Renal cortical epithelial cell (primary cell): ENCODE results near the gene CTNNA2. TPM values are rescaled to one million over a fixed set of nuclear protein-coding genes. Genes with fewer than 3 reads are reported as not detected.

Experiments used
- DNase-seq: peaks from one replicate; pipeline ENCODE4 v3.0.0-alpha.2; 2011; ENCODE audit warnings: low read depth
- total RNA-seq: library from RNA; depleted of rRNA; stranded (reverse); fragments of >200 nt; gene quantifications from 2 replicates; pipeline ENCODE4 v1.2.3, GENCODE V29; 2014

The CTNNA2 gene
- total RNA-seq, 1 donor from 2014 or later = 0.35 TPM

DNA sequence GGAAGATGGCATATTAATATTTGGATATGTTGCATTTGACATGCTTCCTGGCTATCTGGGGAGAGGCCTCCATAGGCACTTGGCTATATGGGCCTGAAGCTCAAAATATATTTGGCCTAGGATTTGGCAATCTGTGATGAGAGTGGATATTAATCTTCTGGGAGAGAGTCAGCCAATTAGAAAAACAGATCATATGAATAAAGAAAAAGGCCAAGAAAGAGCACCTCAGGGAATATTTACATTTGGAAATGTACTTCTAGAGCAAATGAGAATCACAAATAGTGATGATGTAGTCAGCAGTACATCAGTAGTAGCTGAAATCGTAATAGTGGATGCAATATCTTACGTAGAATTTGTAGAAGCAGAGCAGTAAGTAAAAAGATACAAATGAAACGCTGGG, 277.0 kb downstream of the CTNNA2 start:
- no peak for DNase-seq

DNA sequence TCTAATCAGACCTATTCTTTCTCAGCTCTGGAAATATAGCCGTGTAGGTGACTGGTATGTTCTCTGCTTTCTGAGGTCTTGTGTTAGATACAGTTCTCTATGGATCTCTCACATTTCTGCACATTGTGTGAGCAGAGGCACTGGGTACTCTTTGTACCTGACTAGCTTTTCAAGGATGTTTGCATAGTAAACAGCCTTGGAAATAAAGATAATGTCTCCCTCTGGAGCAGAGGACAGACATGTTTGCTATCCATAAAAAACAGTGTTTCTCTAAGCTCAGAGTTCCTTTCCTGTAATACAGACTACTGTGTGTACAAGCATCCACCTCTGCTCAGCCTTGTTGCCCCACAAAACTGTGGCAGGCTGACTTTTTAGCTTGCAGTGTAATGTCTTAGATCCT, 279.2 kb downstream of the CTNNA2 start:
- DNase-seq = no peak

DNA sequence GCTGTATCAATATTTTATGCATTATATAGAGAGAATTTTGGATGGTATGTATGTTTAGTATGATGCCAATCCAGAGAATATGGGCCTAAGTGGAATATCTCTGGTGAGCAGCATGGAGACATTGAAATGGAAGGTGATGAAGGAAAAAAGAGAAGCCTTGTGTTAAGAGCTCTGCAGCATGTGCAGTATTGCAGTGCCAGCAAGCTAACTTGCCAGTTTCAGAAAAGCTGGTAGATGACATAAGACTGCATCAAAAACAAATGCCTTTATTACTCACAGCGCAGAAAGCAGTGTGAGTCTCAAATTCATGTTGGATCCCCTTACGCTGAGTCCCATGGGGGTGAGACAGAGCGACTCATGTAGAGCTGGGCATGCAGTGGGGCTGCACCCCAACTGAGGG, 280.2 kb downstream of the CTNNA2 start:
- no peak for DNase-seq

DNA sequence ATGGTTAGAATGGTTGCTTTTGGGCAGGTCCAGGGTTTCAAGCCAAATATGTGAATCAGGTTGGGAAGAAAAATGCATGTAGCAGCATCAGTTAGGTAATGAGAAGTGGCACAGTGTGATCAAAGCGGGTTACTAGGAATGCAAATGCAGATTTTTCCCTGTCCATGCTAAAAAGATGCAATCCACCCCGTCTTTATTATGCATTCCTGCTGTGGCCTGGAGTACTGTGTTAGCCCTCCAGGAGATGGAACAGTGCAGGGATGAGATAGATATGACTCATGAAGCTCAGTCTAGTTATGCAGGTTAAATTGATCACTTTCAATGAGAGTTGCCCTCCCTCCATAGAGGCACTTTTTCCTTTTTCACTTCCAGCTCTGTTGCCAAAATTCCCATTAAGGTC, 283.8 kb downstream of the CTNNA2 start:
- no peak for DNase-seq

DNA sequence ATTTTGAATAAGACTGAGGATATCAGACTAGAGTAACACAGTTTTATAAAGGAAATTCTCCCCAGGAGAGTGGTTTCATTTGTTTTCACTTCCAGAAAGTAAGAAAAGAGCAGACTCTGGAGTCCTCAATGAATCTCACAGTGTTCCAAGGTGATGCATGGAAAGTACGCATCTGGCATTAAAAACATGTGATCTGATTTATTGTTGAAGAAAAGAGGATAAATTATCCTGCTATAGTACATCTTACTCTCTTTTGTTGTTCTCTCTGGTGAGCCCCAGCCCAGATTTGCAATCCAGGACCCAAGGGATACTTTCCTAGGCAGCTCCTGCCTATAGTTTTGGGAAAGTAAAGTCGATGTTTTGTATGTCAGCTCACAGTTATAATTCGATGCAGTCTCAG, 285.9 kb downstream of the CTNNA2 start:
- DNase-seq = no peak

DNA sequence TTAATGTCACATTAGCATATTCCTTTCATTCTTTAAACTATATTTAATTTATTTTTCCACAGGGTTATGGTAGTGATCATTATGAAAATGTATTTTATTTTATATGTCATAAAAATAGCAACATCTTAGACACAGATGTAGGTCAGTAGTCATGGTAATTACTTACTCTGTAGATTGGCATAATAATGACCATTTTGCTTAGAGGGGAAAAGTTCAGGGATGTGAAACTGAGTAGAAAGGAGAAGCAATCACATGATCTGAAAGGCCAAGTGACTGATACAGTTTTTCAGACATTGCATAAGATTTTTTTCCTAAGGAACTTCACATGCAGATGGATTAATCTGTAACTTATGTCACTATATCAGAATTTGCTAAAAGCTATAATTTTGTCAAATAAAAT, 286.9 kb downstream of the CTNNA2 start:
- DNase-seq = no peak

DNA sequence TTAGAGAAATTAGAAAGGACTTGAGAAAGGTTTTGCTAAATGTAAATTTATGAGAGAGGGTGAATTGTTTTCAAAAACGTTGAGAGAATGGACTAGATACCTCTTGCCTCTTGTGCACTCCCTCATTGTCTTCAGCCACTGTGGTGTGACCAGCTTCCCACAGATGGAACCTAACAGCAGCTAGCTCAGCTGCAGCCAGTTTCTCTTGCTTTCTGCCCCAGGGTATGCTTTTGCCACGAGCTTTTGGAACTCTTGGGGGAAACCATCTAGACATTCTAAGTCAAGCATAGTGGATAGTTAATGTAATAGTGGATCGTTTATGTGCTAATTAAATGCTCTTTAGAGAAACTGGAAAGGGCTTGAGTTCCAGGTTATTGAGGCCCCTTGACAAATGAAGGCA, 288.2 kb downstream of the CTNNA2 start:
- no peak for DNase-seq

DNA sequence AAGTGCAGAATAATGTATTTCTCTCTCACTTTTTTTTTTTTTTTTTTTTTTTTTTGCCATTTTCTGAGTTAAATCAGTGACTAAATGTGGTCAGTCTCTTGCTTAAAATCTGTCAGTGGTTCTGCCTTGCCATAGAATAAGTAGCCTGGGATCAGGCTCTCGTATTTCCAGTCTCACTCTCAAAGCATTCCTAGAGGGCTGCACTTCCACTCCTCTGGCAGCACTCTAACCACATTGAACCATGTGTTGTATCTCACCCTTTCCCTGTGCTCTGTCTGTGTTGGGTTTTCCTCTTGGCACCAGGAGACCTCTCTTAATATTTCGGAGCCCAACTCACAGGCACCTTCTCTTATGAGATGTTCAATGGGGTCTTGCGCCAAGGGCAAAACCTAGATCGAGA, 304.4 kb downstream of the CTNNA2 start:
- DNase-seq = no peak

DNA sequence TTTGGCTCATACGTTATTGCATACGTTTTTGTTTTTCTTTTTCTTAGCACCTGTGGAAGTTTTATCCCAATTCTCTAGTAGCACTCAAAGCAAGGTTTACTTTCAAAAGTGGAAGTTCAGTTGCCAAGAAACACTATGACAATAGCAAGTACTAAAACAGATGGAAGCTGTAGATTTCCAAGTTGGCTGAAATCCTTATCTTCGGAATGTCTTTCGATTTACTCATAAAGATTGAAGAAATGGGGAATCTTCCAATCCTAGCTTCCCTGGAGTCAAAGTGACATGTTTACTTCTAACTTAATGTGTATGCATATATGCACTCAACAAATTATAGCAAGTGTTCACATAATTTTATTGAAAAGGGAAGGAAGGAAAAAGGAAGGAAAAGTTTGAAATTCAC, 307.4 kb downstream of the CTNNA2 start:
- no peak for DNase-seq

DNA sequence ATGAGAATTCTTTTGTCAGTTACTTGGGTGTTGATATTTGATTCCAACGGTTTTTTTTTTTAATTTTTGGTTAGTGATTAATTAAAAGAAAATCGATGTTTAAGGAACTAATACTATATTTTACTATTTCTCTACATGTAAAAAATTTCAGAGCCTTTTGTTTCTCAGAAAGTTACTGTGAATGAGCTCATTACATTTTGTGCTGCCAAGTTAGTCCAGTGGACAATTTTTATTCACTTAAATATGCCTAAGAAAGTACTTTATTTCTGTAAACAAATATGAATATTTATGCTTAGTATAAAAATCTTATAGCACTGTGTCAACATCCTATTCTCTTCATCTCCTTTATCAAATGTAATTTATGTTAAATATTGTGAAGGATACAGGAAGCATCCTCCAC, 309.3 kb downstream of the CTNNA2 start:
- no peak for DNase-seq

DNA sequence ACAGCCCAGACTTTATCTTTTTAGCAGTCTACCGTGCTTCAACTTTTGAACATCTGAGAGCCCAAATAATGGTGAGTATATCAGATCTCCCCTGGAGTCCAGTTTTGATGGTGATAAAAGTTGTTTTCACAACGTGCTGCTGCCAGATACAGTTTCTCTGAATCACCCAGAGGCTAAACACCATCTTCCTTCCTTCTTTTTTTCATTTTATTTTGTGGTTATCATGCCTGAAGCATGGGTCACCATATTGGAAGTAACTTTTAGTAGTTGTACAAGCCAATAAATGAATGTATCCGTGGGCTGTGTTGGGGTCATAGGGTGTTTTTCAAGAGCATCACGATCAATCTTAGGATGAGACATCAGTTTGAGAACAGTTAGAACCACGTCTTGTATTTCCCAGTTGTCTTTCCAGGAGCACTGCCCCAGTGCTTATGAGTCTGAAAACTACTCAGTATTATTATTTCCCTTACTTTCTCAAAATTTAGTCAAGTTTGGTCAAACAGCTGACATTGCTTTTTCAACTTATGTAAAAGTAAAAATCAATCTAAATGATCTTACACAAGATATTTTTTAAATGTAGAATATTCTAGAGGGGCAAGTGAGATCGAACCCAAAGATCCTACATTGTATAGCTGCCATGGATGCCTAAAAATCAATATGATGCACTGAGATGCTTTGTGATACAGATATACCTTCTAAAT, 311.4 kb downstream of the CTNNA2 start:
- no peak for DNase-seq

DNA sequence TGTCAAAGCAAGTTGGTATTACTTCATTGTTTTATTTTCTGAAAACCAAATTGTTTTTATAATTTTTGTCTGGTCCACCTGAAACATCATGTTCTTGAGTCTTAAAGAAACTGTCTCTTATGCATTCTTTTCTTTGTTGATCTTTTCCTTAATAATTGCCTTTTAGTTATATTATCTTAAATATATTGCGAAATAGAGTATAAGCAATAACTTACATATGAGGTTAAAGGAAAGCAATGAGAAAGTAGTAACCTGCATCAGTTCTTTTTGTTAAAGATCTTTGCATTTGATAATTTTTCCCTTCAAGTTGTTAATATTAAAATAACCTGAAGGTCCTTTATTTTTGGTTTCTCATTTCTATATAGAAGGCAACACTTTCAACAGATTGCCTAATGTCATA, 315.0 kb downstream of the CTNNA2 start:
- no peak for DNase-seq

DNA sequence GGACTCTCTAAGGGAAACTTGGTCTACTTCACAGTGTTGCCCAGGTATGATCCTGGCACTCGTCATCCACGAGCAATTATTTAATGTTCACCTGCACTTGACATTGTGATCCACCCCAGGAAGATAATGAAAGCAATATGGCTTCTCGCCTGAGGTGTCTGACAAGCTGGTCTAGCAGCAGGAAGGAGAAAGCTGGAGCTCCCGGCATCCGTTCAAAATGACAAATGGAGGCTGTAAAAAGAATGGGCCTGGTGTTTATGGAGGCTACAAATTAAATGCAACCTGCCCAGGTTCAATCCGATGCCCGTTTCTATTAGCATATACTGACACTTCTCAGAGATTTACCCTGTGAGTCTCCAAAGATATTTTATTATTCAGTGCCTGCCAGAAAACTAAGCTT, 317.6 kb downstream of the CTNNA2 start:
- no peak for DNase-seq

DNA sequence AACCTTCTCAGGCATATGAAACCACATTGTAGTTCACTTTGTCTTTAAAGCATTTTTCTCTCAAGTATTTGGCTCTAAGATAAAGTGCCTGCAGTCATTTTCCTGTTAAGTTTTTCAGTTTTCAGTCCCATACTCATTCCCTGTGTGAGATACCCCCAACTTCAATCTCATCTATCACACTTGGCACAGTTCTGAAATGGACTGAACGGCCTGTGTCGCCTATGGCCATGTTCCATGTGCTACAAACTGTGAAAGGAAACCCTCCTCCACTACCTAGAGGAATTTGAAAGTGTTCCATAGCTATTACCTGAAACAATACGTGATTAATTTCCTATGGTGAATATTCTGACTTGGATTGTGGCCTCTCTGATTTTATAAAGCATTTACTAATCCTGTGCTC, 319.1 kb downstream of the CTNNA2 start:
- DNase-seq = no peak

DNA sequence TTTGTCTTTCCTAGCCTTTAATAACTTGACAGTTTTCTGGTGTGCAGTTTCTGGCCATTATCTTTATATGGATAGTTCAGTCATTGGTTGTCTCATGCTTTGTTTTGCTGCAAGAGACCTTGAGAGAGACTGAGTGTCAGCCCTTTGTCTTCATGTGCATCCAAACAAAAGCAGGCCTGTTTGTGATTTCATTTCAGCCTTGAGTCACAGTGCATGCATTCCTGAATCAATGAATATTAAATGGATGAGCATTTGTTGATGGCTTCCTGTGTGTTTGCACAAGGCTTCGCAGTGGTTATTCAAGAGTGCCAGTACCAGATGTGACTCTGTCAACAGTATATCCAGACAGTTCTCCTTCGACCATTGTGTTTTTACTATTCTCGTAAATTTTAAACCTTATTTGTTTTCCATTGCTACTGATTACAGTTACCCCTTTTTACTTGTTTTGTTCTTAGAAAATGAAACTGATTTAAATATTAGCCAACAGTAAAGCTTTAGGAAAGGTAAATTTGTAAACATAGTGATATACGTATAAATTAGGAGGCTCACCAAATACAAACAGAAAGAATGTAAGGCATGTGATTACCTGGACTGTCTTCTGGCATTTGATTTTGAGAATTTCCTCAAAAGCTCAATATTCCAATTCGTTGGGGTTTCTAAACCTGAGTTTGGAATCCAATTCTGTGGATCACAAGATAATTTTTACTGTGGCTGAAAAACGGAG, 319.8 kb downstream of the CTNNA2 start:
- no peak for DNase-seq

DNA sequence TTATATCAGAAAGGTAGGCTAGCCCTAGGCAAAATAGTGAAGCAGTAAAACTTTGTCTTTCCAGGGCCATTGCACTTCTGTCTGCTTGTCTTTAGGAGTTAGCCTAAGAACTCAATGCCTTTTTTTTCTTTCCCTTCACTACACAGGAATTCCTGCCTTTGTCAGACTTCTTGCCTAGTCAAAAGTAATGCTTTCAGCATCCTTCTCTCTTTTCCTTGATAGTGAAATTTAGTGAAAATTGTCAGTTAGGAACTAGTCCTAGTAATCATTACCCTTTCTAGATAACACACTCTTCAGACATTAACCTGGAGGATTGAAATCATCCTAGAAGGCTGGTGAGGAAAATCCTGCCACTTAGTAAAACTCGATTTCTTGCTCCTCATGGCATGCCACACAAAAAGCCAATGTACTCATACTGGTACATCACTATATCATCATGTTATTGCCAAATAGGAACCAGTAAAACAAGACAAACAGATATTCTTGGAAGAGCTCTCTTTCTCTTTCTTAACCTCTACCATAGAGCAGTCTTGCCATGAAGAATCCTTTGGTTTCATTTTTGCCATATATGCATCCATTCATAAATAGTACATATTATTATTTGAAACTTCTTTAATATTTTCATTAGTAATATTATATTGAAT, 320.5 kb downstream of the CTNNA2 start:
- no peak for DNase-seq

DNA sequence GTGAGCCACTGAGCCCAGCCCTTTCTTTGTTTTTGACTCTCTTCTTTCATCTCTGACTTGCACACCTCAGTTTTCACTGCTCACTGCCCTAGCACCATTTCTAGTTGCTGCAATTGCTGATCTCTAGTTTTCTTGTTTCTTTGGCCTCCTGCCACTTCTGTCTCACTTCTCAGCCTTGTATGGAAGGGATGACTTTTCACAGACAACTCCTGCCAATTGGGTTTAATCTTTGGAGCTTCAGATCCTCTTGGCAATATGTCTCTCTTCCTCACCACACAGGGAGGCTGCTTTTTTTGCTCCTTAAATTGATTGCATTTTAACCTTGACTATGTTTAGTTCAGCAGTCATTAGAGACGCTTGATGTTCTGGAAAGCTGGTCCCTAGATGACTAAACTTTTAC, 323.1 kb downstream of the CTNNA2 start:
- no peak for DNase-seq

DNA sequence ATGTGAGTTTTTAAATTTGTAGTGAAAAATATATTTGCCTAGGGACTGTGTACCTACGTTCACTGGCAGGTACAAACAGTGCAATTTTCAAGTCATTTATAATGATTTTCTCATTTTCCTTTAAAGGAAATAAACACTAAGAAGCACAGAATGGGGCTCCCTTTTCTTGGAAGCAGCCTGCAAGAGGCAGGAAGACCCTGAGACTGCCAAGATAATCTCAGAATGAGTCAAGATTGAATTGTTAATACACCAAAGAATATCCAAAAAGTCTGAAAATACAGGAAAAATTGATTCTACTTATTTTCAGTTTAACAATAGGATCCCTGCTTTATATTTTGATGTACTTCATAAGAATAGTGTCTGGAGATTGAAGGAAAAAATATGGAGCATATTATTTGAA, 331.2 kb downstream of the CTNNA2 start:
- DNase-seq = no peak

DNA sequence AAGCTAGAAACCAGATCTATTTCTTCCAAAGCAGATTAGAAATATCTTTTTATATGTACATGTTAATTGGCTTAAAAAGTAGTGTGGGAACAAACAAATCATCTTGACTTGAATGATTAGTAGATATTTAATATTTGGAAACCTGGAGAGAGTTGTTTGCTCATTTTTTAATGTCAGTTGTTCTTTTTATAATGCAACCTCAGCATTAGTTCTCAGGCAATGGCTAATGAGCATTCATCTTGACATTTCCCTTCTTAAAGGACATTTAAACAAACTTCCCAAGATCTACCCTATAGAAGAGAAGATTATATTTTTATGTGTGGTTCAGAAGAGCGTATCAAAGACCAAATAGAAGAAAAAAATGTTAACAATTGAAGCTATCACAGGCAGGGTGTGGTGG, 334.0 kb downstream of the CTNNA2 start:
- no peak for DNase-seq

DNA sequence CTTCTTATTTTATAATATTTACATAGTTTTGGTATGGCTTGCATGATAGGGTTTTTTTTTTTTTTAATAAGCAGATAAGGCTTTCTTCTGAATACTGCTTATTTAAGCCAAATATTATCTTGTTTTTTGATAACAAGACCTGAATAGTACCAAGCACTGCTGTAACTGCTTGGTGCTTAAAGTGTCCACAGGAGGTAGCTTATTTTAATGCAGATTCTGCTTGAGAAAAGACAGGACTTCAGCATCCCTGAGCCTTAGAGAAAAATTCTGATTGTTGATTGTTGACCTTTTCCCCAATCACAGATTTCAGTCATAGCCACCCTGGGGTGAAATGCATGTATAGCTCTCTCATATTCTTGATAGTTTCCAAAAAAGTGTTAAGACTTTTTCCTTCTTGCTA, 336.4 kb downstream of the CTNNA2 start:
- DNase-seq = no peak

DNA sequence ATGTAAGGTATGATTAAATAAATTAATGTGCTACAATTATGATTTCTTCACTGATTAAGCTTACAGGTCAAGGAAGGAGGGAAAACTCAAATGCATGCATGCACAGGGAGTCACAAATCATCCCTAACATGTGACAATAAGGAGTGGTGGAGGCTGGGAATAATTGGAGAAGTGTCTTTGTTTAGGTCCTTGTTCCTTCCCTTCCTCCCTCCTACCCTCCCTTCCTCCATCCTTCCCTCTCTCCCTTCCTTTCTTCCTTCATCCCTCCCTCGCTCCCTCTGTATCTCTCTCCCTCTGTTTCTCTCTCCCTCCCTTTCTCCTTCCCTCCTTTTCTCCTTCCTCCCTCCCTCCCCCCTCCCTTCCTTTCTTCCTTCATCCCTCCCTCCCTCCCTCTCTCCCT, 337.1 kb downstream of the CTNNA2 start:
- no peak for DNase-seq

DNA sequence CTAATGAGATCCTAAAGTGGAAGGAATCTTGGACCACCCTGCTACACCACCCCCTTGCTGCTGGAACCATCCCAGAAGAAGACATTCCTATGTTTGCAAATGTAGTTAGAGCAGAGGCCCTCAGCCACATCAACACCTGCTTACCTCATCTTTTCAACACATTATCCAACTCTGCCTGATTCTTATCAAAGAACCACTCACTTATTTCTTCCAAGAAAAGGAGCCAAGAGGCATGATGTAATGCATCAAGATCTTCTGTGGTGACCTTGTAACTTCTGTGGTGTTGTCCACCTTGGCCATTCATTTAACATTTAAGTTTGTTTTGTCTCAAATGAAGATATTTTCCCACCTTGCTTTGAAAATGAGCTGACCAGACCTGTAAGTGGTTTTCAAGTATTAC, 338.1 kb downstream of the CTNNA2 start:
- no peak for DNase-seq

DNA sequence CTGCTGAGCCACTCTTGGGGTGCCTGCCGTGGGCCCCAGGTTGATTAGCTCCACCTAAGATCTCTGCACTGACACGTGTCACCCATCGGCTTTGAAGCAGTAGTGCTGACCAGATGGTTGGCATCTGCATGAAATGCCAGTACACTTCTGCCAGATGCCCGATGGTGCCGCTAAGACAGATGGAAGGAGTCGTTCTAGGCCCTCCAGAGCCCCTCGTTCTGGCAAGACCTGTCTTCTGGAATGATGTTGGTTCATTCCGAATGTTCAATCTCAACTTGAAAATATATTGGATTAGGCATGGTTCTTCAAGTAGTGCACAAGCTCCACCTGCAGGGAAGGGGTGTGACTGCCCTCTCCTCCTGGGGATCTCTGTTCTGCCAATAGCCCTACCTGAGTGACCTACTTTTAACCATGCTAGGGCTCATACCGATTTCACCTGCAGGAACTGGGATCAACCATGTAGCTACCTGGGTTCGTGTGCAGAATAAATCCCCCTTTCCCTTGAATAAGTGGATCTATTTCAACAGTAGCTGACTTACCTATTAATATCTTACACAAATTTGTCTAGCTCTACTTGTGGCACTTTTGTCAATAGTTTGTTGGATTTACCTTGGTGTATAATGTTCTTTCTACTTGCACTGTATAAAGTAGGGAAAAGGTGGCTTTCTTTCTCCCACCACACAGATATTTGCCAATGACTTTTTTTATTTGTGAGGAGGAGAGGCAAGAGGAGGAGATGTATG, 342.6 kb downstream of the CTNNA2 start:
- DNase-seq = peak; percentile 4
